Lung (tissue), 12 donors: ENCODE results near the gene CDC42SE2. TPM values are rescaled to one million over a fixed set of nuclear protein-coding genes. Genes with fewer than 3 reads are reported as not detected.
"Not testable (repeated sequence)": the region's sequence is repeated elsewhere in the genome, so short reads cannot be mapped to it uniquely, and the experiment has no call there.

Source experiments
- ATAC-seq: fragments of 200-7000 bp; cut with Tn5 transposase; one replicate; pipeline ENCODE4 v1.9.1; 2020; ENCODE audit warnings: moderate number of reproducible peaks; ENCODE audit not compliant: insufficient read depth, low FRiP score
- DNase-seq, 3 donors: peaks; one replicate each; pipeline ENCODE4 v3.0.0-alpha.2; 2013 to 2017
- H3K27ac ChIP-seq, 2 donors: one replicate each; pipeline ENCODE4 v1.5.1; 2013; ENCODE audit warnings: mild to moderate bottlenecking in 2 of 2, moderate library complexity in 2 of 2, control low read depth in 1 of 2, inconsistent platforms in 1 of 2, low read depth in 1 of 2, low read length in 1 of 2
- H3K27me3 ChIP-seq, 3 donors: one replicate each; pipeline ENCODE4 v1.5.1; 2013; ENCODE audit warnings: low read length in 2 of 3; ENCODE audit not compliant: control insufficient read depth in 3 of 3, insufficient read depth in 3 of 3
- H3K36me3 ChIP-seq, 4 donors: one replicate each; pipeline ENCODE4 v1.5.1; 2013; ENCODE audit warnings: low read length in 4 of 4, mild to moderate bottlenecking in 1 of 4, moderate library complexity in 1 of 4; ENCODE audit not compliant: control insufficient read depth in 4 of 4, insufficient read depth in 4 of 4
- H3K4me1 ChIP-seq, 5 donors: one replicate each; pipeline ENCODE4 v1.5.1; 2013; ENCODE audit warnings: low read length in 5 of 5, mild to moderate bottlenecking in 2 of 5, moderate library complexity in 1 of 5; ENCODE audit not compliant: control insufficient read depth in 5 of 5, insufficient read depth in 5 of 5
- H3K4me3 ChIP-seq: one replicate; pipeline ENCODE4 v1.5.1; 2013; ENCODE audit warnings: mild to moderate bottlenecking, control low read depth, moderate library complexity
- H3K9ac ChIP-seq, 2 donors: one replicate each; pipeline ENCODE4 v1.5.1; 2013; ENCODE audit warnings: low read length in 2 of 2, control low read depth in 1 of 2; ENCODE audit not compliant: insufficient read depth in 1 of 2
- H3K9me3 ChIP-seq, 4 donors: one replicate each; pipeline ENCODE4 v1.5.1; 2013; ENCODE audit warnings: low read length in 3 of 4, mild to moderate bottlenecking in 1 of 4, moderate library complexity in 1 of 4; ENCODE audit not compliant: control insufficient read depth in 4 of 4, insufficient read depth in 3 of 4
- WGBS, 2 donors: extraction: QIAGEN DNeasy Blood & Tissue Kit; methylation state at CpG; one replicate each; pipeline ENCODE4 v1.1.7; 2013; 5-methylcytosine and 5-hydroxymethylcytosine counted together
- polyA plus RNA-seq, 2 donors: library from polyadenylated mRNA; stranded (reverse); fragments of 200-250 nt; gene quantifications; one replicate each; pipeline ENCODE4 v1.2.1, GENCODE V29; 2013
- total RNA-seq, 2 donors: library from RNA; depleted of rRNA in 1 of 2; stranded (reverse); fragments of >200 nt in 1 of 2; gene quantifications; one replicate each; pipeline ENCODE4 v1.2.1, GENCODE V29; 2014 to 2021
- TF ChIP-seq, protein P1 (sequence below): IDR thresholded peaks from 2 replicates; pipeline ENCODE4 v1.5.1; 2012; ENCODE audit warnings: mild to moderate bottlenecking; ENCODE audit errors: control extremely low read depth, extremely low read depth
- donor health status: control.
- donor health status: control.
- donor health status: Bipolar disorder and iron deficiency.
- donor health status: healthy.
- donor health status: DM: yes; HTN: yes; CAD: no.

CDC42SE2 gene
- total and polyA plus RNA-seq, 4 donors = 18.1 to 58.9 (median 28.4) TPM

DNA sequence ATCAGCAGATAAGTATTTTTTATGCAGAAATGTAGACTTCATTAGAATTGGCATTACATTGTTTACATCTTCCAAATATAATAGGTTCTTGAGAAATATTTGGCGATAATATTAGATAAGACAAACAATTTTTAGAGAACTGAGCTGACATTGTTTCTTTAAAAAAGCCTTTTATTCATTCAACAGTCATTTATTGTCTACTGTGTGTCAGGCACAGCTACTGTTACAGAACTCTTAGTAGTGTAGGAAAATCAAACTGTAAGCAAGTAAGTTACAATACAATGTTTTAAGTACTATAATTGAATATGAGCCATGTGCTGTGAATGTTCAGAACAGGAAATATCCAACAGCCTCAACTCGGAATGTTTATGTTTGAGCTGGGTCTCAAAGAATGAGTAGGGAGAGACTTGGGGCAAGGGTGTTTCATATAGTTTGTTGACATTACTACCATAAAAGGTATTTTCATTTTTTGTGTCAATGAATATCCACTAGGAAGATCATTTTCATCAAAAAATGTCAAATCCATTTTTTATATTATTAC is 114.0 kb downstream of the CDC42SE2 start:
- Histone ChIP-seq H3K9ac (no peak overlapping the region), H3K27ac (no peak overlapping the region), H3K4me3 (no peak overlapping the region), H3K4me1 (peaks cover 0 to 12% (median 4%) of the 10 kb centered on the region in 5 donors), H3K9me3 (no peaks in the 10 kb centered on the region), H3K36me3 (no peaks in the 10 kb centered on the region), H3K27me3 (no peaks in the 10 kb centered on the region)
- TF ChIP-seq, protein P1, sequence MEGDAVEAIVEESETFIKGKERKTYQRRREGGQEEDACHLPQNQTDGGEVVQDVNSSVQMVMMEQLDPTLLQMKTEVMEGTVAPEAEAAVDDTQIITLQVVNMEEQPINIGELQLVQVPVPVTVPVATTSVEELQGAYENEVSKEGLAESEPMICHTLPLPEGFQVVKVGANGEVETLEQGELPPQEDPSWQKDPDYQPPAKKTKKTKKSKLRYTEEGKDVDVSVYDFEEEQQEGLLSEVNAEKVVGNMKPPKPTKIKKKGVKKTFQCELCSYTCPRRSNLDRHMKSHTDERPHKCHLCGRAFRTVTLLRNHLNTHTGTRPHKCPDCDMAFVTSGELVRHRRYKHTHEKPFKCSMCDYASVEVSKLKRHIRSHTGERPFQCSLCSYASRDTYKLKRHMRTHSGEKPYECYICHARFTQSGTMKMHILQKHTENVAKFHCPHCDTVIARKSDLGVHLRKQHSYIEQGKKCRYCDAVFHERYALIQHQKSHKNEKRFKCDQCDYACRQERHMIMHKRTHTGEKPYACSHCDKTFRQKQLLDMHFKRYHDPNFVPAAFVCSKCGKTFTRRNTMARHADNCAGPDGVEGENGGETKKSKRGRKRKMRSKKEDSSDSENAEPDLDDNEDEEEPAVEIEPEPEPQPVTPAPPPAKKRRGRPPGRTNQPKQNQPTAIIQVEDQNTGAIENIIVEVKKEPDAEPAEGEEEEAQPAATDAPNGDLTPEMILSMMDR = no peak
- peak in 2 of 3 donors; percentile 38 to 50 for DNase-seq
- WGBS, 2 donors = 38 to 50% methylated on average over 2 of the region's 2 CpGs
- no peak for ATAC-seq

DNA sequence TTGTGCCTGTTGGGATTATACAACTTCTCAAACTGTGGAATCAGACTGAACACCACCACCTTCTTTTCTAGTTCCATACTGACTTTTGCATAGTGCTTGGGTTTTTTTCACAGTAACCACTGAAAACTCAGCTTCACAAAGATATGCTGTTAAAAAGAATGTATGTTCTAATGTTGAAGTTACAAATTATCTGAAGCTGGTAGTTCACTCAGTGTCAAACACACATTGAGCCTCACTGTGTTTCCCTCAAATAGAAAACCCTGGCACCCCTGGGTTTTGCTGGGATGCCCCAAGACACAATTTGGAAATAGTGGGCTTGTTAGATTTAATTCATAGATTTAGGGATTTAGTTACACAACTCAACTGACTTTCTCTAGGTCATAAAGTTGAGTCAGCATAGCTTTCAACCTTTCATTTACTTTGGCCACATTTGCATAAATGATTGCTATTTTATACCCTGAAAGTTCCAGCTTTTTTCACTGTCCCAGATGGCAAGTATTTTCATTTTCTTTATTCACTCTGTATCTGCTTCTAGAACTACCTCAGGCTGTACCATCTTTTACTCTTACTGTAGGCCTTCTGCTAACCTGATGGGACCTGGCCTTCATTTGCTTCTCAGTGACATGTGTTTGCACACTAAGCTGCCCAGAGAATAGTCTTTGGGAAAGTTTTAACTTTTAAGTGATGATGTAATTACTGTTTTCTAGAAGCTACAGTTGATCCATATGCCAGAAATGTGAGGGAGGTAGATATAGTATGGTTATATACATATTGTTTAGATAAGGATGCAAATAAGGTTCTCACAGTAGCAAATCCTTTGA is 115.1 kb downstream of the CDC42SE2 start:
- no peak overlapping the region for H3K4me3 ChIP-seq
- no peak for DNase-seq
- peaks cover 0 to 12% (median 4%) of the 10 kb centered on the region in 5 donors for H3K4me1 ChIP-seq
- H3K9ac ChIP-seq = no peak overlapping the region
- H3K9me3 ChIP-seq = no peaks in the 10 kb centered on the region
- ATAC-seq = no peak
- H3K27me3 ChIP-seq = no peaks in the 10 kb centered on the region
- no peaks in the 10 kb centered on the region for H3K36me3 ChIP-seq
- TF ChIP-seq, protein P1 = no peak
- peak overlapping the region in 1 of 2 donors; percentile 45 for H3K27ac ChIP-seq

DNA sequence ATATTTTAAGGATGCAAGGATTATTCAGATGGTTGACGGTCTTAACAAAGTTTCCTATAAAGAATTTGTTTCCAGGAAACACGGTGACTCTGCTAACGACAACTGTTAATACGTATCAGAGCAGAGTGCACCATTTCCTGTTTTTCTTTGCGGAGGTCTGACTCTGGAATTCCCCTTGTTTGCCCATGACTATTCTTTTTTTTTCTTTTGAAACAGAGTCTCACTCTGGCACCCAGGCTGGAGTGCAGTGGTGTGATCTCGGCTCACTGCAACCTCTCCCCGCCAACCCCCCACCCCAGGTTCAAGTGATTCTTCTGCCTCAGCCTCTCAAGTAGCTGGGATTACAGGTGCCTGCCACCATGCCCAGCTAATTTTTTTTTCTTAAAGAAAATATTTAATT is 115.9 kb downstream of the CDC42SE2 start:
- H3K27ac ChIP-seq = peak overlapping the region; percentile 40 to 45
- DNase-seq = peak in 2 of 3 donors; percentile 52 to 55
- WGBS, 2 donors = 10 to 23% methylated on average over 7 of the region's 7 CpGs
- TF ChIP-seq, protein P1 = no peak
- peaks cover 0 to 12% (median 4%) of the 10 kb centered on the region in 5 donors for H3K4me1 ChIP-seq
- peak; percentile 45 for ATAC-seq
- no peak overlapping the region for H3K4me3 ChIP-seq
- H3K9ac ChIP-seq = no peak overlapping the region
- no peaks in the 10 kb centered on the region for H3K9me3 ChIP-seq
- H3K27me3 ChIP-seq = no peaks in the 10 kb centered on the region
- no peaks in the 10 kb centered on the region for H3K36me3 ChIP-seq

DNA sequence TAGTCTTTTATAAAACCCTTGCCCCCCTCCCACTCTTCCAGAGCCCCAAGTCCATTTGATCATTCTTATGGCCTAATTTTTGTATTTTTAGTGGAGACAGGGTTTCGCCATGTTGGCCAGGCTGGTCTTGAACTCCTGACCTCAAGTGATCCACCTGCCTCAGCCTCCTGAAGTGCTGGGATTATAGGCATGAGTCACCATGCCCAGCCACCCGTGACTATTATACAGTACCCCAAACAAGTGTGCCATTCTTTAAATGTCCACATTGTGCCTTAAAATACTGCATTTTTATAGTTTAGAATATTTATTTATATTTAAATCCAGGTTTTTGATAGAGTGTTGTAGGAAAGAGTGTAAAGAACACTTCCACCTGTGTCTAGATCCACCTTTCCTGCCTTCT is 116.4 kb downstream of the CDC42SE2 start:
- H3K36me3 ChIP-seq, H3K9ac ChIP-seq, H3K27me3 ChIP-seq, ATAC-seq, DNase-seq, H3K4me3 ChIP-seq, H3K9me3 ChIP-seq: not testable (repeated sequence)
- peak overlapping the region; percentile 41 to 63 for H3K27ac ChIP-seq
- 80 to 82% methylated on average over 2 of the region's 2 CpGs for WGBS, 2 donors
- H3K4me1 ChIP-seq = peaks cover 0 to 12% (median 4%) of the 10 kb centered on the region in 5 donors
